Measurements from ENCODE around the gene STRIT1. TPM values are rescaled to one million over a fixed set of nuclear protein-coding genes. Genes with fewer than 3 reads are reported as not detected.
A peak's percentile ranks its signal among the peaks of the same experiment; 100 is the strongest.

The STRIT1 gene
- total RNA-seq, 6 experiments from 2014 or later, result not detected

GRCh38 chr3:155327871-155328270 lies 34.4 kb upstream of the STRIT1 start:
- H3K9me3 Mint-ChIP-seq, result no peaks in the 10 kb centered on the region
- DNase-seq, result no peak
- H3K27ac Mint-ChIP-seq, result no peak overlapping the region
- no peak overlapping the region for H3K4me3 Mint-ChIP-seq
- TF ChIP-seq CTCF (IDR thresholded peaks at IDR 0.05), result no peak
- peaks cover 6% of the 10 kb centered on the region; the same call in 1 of the 2 replicates for H3K4me1 Mint-ChIP-seq (ENCODE audit: low read depth)
- no peaks in the 10 kb centered on the region for H3K36me3 Mint-ChIP-seq (ENCODE audit: low read depth)
- peaks cover 2% of the 10 kb centered on the region; the same call in 1 of the 2 replicates for H3K27me3 Mint-ChIP-seq (ENCODE audit: insufficient read depth)

GRCh38 chr3:155327430-155327829 lies 33.9 kb upstream of the STRIT1 start:
- no peaks in the 10 kb centered on the region for H3K36me3 Mint-ChIP-seq (ENCODE audit: low read depth)
- no peaks in the 10 kb centered on the region for H3K9me3 Mint-ChIP-seq
- no peak overlapping the region for H3K4me3 Mint-ChIP-seq
- peaks cover 6% of the 10 kb centered on the region; the same call in 1 of the 2 replicates for H3K4me1 Mint-ChIP-seq (ENCODE audit: low read depth)
- no peak overlapping the region for H3K27ac Mint-ChIP-seq
- TF ChIP-seq CTCF (IDR thresholded peaks at IDR 0.05), result no peak
- no peak for DNase-seq
- peaks cover 2% of the 10 kb centered on the region; the same call in 1 of the 2 replicates for H3K27me3 Mint-ChIP-seq (ENCODE audit: insufficient read depth)

- no peak for TF ChIP-seq CTCF (IDR thresholded peaks at IDR 0.05)
- Mint-ChIP-seq H3K27me3 (ENCODE audit: insufficient read depth) (peaks cover 2% of the 10 kb centered on the region; the same call in 1 of the 2 replicates), H3K36me3 (ENCODE audit: low read depth) (no peaks in the 10 kb centered on the region), H3K27ac (no peak overlapping the region), H3K9me3 (no peaks in the 10 kb centered on the region), H3K4me1 (ENCODE audit: low read depth) (peaks cover 6% of the 10 kb centered on the region; the same call in 1 of the 2 replicates), H3K4me3 (no peak overlapping the region)
- DNase-seq, result no peak
These were observed 33.4 kb upstream of the STRIT1 start for GRCh38 chr3:155326901-155327300.

- Mint-ChIP-seq H3K27ac (no peak overlapping the region), H3K4me1 (ENCODE audit: low read depth) (peaks cover 9% of the 10 kb centered on the region; the same call in 1 of the 2 replicates), H3K4me3 (no peak overlapping the region), H3K9me3 (no peaks in the 10 kb centered on the region), H3K36me3 (ENCODE audit: low read depth) (no peaks in the 10 kb centered on the region), H3K27me3 (ENCODE audit: insufficient read depth) (peaks cover 2% of the 10 kb centered on the region; the same call in 1 of the 2 replicates)
- no peak for DNase-seq
- TF ChIP-seq CTCF (IDR thresholded peaks at IDR 0.05), result no peak
These were observed 32.8 kb upstream of the STRIT1 start for GRCh38 chr3:155326244-155326643.

- DNase-seq, result no peak
- Mint-ChIP-seq H3K27ac (no peak overlapping the region), H3K4me1 (ENCODE audit: low read depth) (peaks cover 15% of the 10 kb centered on the region; the same call in 1 of the 2 replicates)
These were observed 31.9 kb upstream of the STRIT1 start for GRCh38 chr3:155325263-155325835.

More at GRCh38 chr3:155325263-155325835, 31.9 kb upstream of the STRIT1 start:
- H3K4me3 Mint-ChIP-seq, result no peak overlapping the region
- H3K9me3 Mint-ChIP-seq, result no peaks in the 10 kb centered on the region
- TF ChIP-seq CTCF (IDR thresholded peaks at IDR 0.05), result peak; percentile 54
- no peaks in the 10 kb centered on the region for H3K36me3 Mint-ChIP-seq (ENCODE audit: low read depth)
- H3K27me3 Mint-ChIP-seq (ENCODE audit: insufficient read depth), result peaks cover 2% of the 10 kb centered on the region; the same call in 1 of the 2 replicates

All from HFFc6 (cell line).